ENCODE data around the gene RAD54L. TPM values are rescaled to one million over a fixed set of nuclear protein-coding genes. Genes with fewer than 3 reads are reported as not detected.

Gene RAD54L
- polyA plus RNA-seq, 3 donors, result 10.4 to 12.8 (median 10.9) TPM

DNA sequence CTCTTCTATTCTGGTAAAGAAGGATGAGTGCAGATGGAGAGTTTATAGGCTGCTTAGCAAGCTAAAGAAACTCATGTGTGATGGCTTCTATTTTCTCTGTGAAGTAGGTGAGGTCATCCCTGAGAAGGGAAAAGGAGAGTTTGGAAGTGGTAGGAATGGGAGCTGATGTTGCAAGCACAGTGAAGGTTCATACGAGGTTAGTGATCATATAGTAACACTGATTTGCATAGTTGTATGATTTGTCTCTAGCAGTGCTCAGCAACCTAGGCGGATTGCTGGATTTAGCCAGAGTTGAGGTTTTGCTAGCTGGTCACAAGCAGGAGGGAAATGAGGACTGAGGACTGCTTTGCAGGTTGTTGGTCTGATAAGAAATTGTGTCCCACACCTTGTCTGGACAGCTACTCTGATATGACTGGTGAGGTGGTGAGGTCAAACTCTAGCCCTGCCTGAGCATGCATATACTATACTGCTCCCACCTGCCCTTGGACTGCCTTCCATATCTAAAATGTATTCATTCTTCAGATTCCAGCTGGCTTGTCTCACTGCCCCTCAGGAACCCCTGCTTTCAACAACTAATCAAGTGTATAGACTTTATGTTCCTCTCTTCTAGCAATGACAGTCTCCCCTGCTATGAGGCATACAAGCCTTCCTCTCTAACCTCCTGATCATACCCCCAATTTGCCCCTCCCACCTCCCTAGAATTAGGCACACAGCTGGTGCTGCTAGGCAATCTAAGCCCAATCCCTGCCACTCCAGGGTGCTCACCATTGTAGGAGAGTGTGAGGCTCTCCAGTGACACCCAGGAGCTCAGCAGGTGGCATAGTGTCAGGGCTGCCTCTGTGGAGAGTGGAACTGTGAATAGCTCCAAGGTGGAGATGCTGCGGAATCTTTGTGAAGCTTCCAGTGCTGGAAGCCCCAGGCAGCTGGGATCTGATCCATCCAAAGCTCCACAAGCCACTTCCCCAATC lies 37.3 kb downstream of the RAD54L start:
- no peak for DNase-seq (ENCODE audit: low read depth in 3 of 3, low spot score in 2 of 3)

GRCh38 chr1:46285730-46286477 lies 38.3 kb downstream of the RAD54L start:
- no peak for DNase-seq (ENCODE audit: low read depth in 3 of 3, low spot score in 2 of 3)

DNA sequence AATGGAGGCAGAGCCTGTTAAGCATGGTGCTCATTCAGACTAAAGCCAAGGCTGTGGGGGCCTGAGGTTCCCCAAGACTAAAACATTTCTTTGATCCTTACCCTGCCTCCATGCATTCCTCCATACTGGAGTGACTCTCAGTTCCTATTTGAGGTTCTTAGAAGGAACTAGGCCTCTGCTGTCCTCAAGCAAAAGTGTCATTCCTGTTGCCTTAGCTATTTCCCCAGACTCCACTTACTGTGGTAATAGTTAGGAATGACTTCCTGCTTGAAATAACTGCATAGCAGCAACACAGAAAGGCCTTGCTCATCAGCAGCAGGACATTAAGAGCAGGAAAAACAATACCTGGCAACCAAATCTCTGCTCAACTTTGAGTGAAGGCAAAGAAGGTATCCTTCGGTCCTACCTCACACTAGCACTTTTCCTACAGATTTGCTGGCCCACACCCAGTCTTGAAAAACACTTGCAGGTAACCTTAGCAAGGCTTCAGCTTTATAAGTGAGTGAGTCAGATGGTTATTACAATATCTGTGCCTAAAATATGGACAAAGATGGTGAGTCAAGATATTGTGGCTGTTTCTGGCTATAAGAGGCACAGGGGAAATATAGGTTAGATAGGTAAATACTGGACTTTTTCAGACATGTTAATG lies 41.0 kb downstream of the RAD54L start:
- DNase-seq (ENCODE audit: low read depth in 3 of 3, low spot score in 2 of 3), result no peak

DNA sequence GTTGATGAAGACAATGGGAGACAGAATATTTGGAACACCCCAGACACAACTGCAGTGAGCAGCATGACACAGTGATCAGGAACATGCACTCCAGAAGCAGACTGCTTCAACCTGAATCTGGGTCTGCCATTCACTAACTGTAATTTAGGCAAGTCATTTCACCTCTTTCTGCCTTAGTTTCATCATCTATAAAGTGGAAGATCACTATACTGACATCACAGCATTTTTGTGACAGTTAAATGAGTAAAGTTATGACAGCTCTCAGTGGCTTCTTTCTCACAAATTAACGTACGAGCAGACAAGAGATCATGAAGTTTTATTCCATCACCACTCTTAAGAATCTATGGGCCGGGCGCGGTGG lies 41.6 kb downstream of the RAD54L start:
- DNase-seq (ENCODE audit: low read depth in 3 of 3, low spot score in 2 of 3), result no peak

DNA sequence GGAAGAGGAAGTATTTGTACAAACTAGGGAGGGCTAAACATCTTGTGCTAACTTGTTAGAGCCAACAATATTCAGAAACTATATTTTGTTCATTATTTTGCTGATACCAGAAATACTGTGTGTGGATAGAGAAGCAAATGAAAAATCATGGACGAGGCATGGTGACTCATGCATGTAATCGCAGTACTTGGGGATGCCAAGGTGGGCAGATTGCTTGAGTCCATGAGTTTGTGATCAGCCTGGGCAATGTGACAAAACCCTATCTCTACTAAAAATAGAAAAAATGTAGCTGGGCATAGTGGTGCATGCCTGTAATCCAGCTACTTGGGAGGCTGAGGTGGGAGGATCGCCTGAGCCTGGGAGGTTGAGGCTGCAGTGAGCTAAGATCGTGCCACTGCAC lies 42.4 kb downstream of the RAD54L start:
- DNase-seq (ENCODE audit: low read depth in 3 of 3, low spot score in 2 of 3), result no peak

GRCh38 chr1:46295306-46295705 lies 47.7 kb downstream of the RAD54L start:
- DNase-seq (ENCODE audit: low read depth in 3 of 3, low spot score in 2 of 3), result no peak

GRCh38 chr1:46298387-46298786 lies 50.8 kb downstream of the RAD54L start:
- no peak for DNase-seq (ENCODE audit: low read depth in 3 of 3, low spot score in 2 of 3)

DNA sequence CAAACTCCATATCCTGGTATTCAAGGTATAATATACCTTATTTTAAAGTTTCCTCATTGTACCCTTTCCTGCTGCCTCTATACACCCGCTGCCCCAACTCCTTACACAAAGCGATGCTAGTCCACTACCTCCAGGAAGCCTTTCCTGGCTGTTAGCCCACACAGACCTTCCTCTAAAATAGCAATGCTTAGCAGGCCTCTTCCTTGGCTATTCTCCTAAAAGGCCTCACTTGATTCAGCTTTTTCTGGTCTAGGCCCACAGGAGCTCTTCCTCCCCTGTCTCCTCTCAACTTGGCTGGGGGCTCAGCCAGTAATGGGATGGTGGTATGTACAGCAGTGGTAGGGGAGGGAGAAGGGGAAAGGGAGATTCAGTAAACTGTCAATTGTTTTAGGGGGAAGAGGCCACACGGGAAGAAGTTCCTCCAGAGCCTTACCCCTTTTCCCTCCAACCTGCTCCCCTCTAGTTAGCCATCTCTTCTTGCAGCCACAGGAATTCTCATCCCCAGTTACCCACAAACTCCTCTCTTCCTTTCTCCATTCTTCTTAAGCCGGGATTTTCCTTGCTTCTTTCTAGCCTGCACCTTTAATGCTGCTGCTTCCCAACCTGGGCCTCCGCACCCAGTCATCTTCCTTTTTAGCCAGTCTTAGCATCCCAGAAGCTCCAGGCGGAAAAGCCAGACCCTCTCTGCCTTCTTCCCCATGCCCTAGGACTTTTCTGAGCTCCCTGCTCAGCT lies 53.3 kb downstream of the RAD54L start:
- no peak for DNase-seq (ENCODE audit: low read depth in 3 of 3, low spot score in 2 of 3)

DNA sequence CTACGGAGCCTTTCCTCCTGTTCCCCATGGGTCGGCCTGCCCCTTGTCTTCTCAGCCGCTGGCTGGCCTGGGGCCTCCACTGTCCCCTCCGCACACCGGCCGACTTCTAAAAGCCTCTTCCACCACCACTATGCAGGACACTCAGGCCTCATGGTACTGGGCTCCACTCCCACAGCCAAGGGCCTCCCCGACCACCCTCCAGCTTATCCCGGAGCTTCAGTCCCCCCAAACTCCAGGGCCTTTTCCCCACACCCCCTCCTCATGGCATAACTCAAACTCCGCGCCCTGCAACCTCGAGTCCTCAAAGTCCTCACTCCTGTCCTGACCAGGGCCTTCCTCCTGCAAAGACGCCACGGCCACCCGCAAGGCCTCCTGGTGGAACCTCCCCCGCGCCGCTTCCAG lies 53.8 kb downstream of the RAD54L start:
- DNase-seq (ENCODE audit: low read depth in 3 of 3, low spot score in 2 of 3), result peak in 2 of 3 donors; percentile 10 to 15

DNA sequence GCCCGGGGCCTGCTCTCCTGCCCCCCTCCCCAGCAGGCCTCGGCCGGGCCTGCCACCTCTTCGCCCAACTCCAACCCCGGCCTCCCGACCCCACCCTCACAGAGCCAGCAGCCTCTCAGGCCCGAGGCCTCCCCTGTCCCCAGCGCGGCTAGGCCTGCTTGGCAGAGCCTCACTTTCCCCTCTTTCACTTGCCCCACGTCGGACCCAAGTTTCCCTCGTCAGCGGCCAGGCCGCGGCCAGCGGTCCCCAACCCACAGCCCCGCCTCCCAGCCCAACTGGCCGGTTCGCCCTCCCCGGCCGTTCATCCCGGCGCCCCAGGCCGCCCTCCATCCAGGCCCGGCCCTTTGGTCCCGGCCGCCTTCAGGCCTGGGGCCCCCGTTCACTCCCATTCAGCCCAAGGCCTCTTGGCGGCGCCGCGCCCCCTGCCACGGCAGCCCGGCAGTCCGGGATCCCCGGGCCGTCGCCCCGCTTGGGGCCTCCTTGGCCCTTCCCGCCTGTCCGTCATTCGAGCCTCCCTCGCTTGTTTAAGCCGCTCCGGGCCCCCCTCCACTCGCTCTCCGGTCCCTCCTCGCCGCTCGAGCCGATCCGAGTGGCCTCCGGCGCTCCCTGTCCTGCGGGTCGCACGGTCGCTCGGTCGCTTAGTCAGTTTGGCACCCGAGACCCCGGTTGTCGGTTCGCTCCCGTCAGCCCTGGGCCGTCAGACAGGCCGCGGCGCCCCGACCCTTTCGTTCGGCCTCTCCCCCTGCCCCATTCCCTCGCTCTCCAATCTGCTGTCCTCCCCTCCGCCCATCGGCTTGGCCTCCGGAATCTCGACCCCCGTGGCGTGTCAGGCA lies 54.5 kb downstream of the RAD54L start:
- DNase-seq (ENCODE audit: low read depth in 3 of 3, low spot score in 2 of 3), result peak; percentile 29 to 51 (median 41)

DNA sequence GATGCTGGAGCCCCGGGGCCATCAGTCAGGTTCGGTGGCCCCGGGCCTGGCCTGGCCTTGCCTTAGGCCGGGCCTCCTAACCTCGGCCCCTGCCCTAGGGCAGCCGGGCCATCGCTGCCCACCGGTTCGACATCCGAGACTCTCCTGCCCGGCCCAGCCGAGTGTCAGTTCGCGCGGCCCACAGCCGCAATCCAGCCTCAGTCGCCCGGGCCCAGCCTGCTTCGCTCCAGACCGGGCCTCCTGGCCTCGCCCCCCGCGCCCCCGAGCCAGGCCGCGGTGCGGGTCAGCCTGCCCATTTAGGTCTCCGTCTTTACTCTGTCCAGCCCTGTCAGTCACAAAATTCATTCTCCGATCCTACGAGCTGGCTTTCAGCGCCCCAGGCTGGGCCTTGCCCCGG lies 55.1 kb downstream of the RAD54L start:
- DNase-seq (ENCODE audit: low read depth in 3 of 3, low spot score in 2 of 3), result peak in 2 of 3 donors; percentile 25 to 29

GRCh38 chr1:46303038-46303871 lies 55.7 kb downstream of the RAD54L start, which contains the start of the genes LRRC41 and UQCRH:
TSS of gene LRRC41 (minus strand) at chr1:46303616. CDS start at chr1:46303322, 294 bp downstream.
TSS of gene UQCRH (plus strand) at chr1:46303698. CDS start at chr1:46303767, 69 bp downstream.
- peak; percentile 92 to 96 (median 95) for DNase-seq (ENCODE audit: low read depth in 3 of 3, low spot score in 2 of 3)

GRCh38 chr1:46303872-46304326 lies 56.3 kb downstream of the RAD54L start:
- no peak for DNase-seq (ENCODE audit: low read depth in 3 of 3, low spot score in 2 of 3)

GRCh38 chr1:46306159-46306530 lies 58.6 kb downstream of the RAD54L start:
- no peak for DNase-seq (ENCODE audit: low read depth in 3 of 3, low spot score in 2 of 3)

- DNase-seq (ENCODE audit: low read depth in 3 of 3, low spot score in 2 of 3), result no peak
Observed at GRCh38 chr1:46309401-46310159, 62.0 kb downstream of the RAD54L start.

GRCh38 chr1:46310321-46310720 lies 62.8 kb downstream of the RAD54L start:
- no peak for DNase-seq (ENCODE audit: low read depth in 3 of 3, low spot score in 2 of 3)

GRCh38 chr1:46315669-46316403 lies 68.3 kb downstream of the RAD54L start:
- DNase-seq (ENCODE audit: low read depth in 3 of 3, low spot score in 2 of 3), result no peak

All from right renal cortex interstitium (tissue), 3 donors.